ENCODE measurements around the gene EFNA4.

EFNA4 gene

GRCh38 chr1:155084722-155085503 is 21.4 kb downstream of the EFNA4 start (continued):
- TF ChIP-seq CTCF (tag by site-specific recombination; IDR thresholded peaks at IDR 0.05) (peak; percentile 97), ZNF677 (tag by site-specific recombination; IDR thresholded peaks at IDR 0.05) (no peak), YY1 (tag by site-specific recombination; IDR thresholded peaks at IDR 0.05) (0 out of 2 replicates have a peak, but pooled peaks have one; percentile 18), ZNF174 (tag by site-specific recombination; IDR thresholded peaks at IDR 0.05) (no peak), ZNF274 (IDR thresholded peaks at IDR 0.05; ENCODE audit: low read length) (no peak), ZNF274 (tag by site-specific recombination; IDR thresholded peaks at IDR 0.05; ENCODE audit: borderline replicate concordance) (no peak), OSR2 (tag by site-specific recombination; IDR thresholded peaks at IDR 0.05) (peak; percentile 18; the same call in 1 of the 2 replicates), ZNF2 (tag by site-specific recombination; IDR thresholded peaks at IDR 0.05) (peak; percentile 95), ZNF530 (tag by site-specific recombination; IDR thresholded peaks at IDR 0.05; ENCODE audit: low read depth) (no peak), ZNF792 (tag by site-specific recombination; IDR thresholded peaks at IDR 0.05) (no peak), TCF7L2 (IDR thresholded peaks at IDR 0.05; ENCODE audit: borderline replicate concordance, low read depth, low read length) (no peak), ZNF560 (tag by site-specific recombination; IDR thresholded peaks at IDR 0.05; ENCODE audit: borderline replicate concordance) (no peak), ZNF701 (tag by site-specific recombination; IDR thresholded peaks at IDR 0.05) (no peak), ZNF114 (tag by site-specific recombination; IDR thresholded peaks at IDR 0.05) (no peak), ZNF366 (tag by site-specific recombination; conservative IDR thresholded peaks at IDR 0.05) (peak; percentile 98), REPIN1 (tag by site-specific recombination; IDR thresholded peaks at IDR 0.05; ENCODE audit: low read depth) (no peak), ZBTB21 (tag by site-specific recombination; IDR thresholded peaks at IDR 0.05) (0 out of 2 replicates have a peak, but pooled peaks have one; percentile 24), ZBTB10 (tag by site-specific recombination; IDR thresholded peaks at IDR 0.05) (peak; percentile 95), ZNF776 (tag by site-specific recombination; IDR thresholded peaks at IDR 0.05; ENCODE audit: borderline replicate concordance) (no peak), ZNF16 (tag by site-specific recombination; IDR thresholded peaks at IDR 0.05; ENCODE audit: low read depth) (no peak), INSM2 (tag by site-specific recombination; IDR thresholded peaks at IDR 0.05) (no peak; the same call in 1 of the 2 replicates), KLF1 (tag by site-specific recombination; IDR thresholded peaks at IDR 0.05) (no peak; the same call in none of the 2 replicates), ZNF169 (tag by site-specific recombination; IDR thresholded peaks at IDR 0.05) (no peak), ZNF548 (tag by site-specific recombination; IDR thresholded peaks at IDR 0.05) (no peak), ZNF280D (tag by site-specific recombination; IDR thresholded peaks at IDR 0.05) (no peak), KLF16 (tag by site-specific recombination; IDR thresholded peaks at IDR 0.05) (peak; percentile 66; the same call in 1 of the 2 replicates), ZNF416 (tag by site-specific recombination; IDR thresholded peaks at IDR 0.05) (no peak)
- TF ChIP-seq, protein P1, sequence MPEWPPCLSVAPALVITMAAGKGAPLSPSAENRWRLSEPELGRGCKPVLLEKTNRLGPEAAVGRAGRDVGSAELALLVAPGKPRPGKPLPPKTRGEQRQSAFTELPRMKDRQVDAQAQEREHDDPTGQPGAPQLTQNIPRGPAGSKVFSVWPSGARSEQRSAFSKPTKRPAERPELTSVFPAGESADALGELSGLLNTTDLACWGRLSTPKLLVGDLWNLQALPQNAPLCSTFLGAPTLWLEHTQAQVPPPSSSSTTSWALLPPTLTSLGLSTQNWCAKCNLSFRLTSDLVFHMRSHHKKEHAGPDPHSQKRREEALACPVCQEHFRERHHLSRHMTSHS (tag by site-specific recombination; IDR thresholded peaks at IDR 0.05) = no peak
- TF ChIP-seq, protein P2, sequence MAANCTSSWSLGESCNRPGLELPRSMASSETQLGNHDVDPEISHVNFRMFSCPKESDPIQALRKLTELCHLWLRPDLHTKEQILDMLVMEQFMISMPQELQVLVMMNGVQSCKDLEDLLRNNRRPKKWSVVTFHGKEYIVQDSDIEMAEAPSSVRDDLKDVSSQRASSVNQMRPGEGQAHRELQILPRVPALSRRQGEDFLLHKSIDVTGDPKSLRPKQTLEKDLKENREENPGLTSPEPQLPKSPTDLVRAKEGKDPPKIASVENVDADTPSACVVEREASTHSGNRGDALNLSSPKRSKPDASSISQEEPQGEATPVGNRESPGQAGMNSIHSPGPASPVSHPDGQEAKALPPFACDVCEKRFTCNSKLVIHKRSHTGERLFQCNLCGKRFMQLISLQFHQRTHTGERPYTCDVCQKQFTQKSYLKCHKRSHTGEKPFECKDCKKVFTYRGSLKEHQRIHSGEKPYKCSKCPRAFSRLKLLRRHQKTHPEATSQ (tag by site-specific recombination; IDR thresholded peaks at IDR 0.05) = no peak
